CD14-positive monocyte (primary cell): Measurements from ENCODE around the gene OR2T27. TPM values are rescaled to one million over a fixed set of nuclear protein-coding genes. Genes with fewer than 3 reads are reported as not detected.
"Not testable (repeated sequence)": the region's sequence is repeated elsewhere in the genome, so short reads cannot be mapped to it uniquely, and the experiment has no call there.

ENCODE experiments used
- DNase-seq, 3 donors: peaks; one replicate each; pipeline ENCODE4 v3.0.0-alpha.2; 2011 to 2022
- H2AFZ ChIP-seq: 2 replicates; pipeline ENCODE4 v1.6.0; 2012; ENCODE audit warnings: mild to moderate bottlenecking, low read depth, low read length, inconsistent platforms; ENCODE audit not compliant: insufficient read depth, poor library complexity, severe bottlenecking
- H3K27ac ChIP-seq, 2 donors: 1 replicate in 1 of 2; 2 replicates in 1 of 2; pipeline ENCODE4 v1.5.1; 2012 to 2013; ENCODE audit warnings: low read length in 2 of 2, control low read depth in 1 of 2, inconsistent platforms in 1 of 2, low read depth in 1 of 2, mild to moderate bottlenecking in 1 of 2
- H3K27me3 ChIP-seq, 2 donors: one replicate each; pipeline versions ENCODE4 v1.6.0 to v1.6.1; 2011 to 2013; ENCODE audit warnings: low read length in 2 of 2; ENCODE audit not compliant: control insufficient read depth in 2 of 2, insufficient read depth in 2 of 2
- H3K36me3 ChIP-seq, 2 donors: replicated peaks in 1 of 2; 1 replicate in 1 of 2; 2 replicates in 1 of 2; pipeline versions ENCODE4 v1.5.1 to v1.6.1; 2012 to 2013; ENCODE audit warnings: low read length in 2 of 2, control low read depth in 1 of 2, inconsistent platforms in 1 of 2, mild to moderate bottlenecking in 1 of 2; ENCODE audit not compliant: insufficient read depth in 2 of 2, control insufficient read depth in 1 of 2
- H3K4me1 ChIP-seq, 2 donors: 1 replicate in 1 of 2; 2 replicates in 1 of 2; pipeline versions ENCODE4 v1.5.1 to v1.6.1; 2012 to 2013; ENCODE audit warnings: low read length in 2 of 2, control low read depth in 1 of 2, inconsistent platforms in 1 of 2, mild to moderate bottlenecking in 1 of 2, moderate library complexity in 1 of 2; ENCODE audit not compliant: insufficient read depth in 2 of 2, control insufficient read depth in 1 of 2
- H3K4me2 ChIP-seq: replicated peaks from 2 replicates; pipeline ENCODE3; 2012; ENCODE audit warnings: low read length, moderate library complexity, mild to moderate bottlenecking; ENCODE audit not compliant: poor library complexity, severe bottlenecking; ENCODE audit errors: extremely low read depth
- H3K4me3 ChIP-seq, 3 experiments: fragments of 200-600 bp in 1 of 3; sonication (generic) in 1 of 3; replicated peaks in 1 of 3; 1 replicate in 2 of 3; 2 replicates in 1 of 3; pipeline ENCODE4 v1.5.1; 2011 to 2013; ENCODE audit warnings: low read length in 3 of 3, mild to moderate bottlenecking in 3 of 3, control low read depth in 2 of 3, low read depth in 2 of 3, inconsistent platforms in 1 of 3, moderate library complexity in 1 of 3
- H3K79me2 ChIP-seq: 2 replicates; pipeline ENCODE4 v1.6.0; 2012; ENCODE audit warnings: mild to moderate bottlenecking, control low read depth, inconsistent platforms, low read length, moderate library complexity; ENCODE audit not compliant: insufficient read depth
- H3K9ac ChIP-seq: 2 replicates; pipeline ENCODE4 v1.6.0; 2017; ENCODE audit warnings: low read length, mild to moderate bottlenecking; ENCODE audit not compliant: insufficient read depth, poor library complexity, severe bottlenecking
- H3K9me3 ChIP-seq, 2 donors: replicated peaks in 1 of 2; 1 replicate in 1 of 2; 2 replicates in 1 of 2; pipeline versions ENCODE4 v1.5.1 to v1.6.1; 2012 to 2013; ENCODE audit warnings: low read length in 2 of 2, control low read depth in 1 of 2; ENCODE audit not compliant: control insufficient read depth in 1 of 2, insufficient read depth in 1 of 2
- H4K20me1 ChIP-seq: 2 replicates; pipeline ENCODE4 v1.6.0; 2012; ENCODE audit warnings: mild to moderate bottlenecking, low read length, control low read depth, moderate library complexity; ENCODE audit not compliant: insufficient read depth
- H3K27ac Mint-ChIP-seq, 7 donors: one replicate each; pipeline ENCODE4 v1.8.0; 2020; ENCODE audit warnings: mild to moderate bottlenecking in 7 of 7, mixed read lengths in 7 of 7, moderate library complexity in 6 of 7, inconsistent platforms in 2 of 7
- H3K27me3 Mint-ChIP-seq, 3 donors: one replicate each; pipeline ENCODE4 v1.8.0; 2021 to 2022; ENCODE audit warnings: low read depth in 3 of 3, mild to moderate bottlenecking in 3 of 3, mixed read lengths in 3 of 3, moderate library complexity in 3 of 3, inconsistent platforms in 1 of 3
- H3K36me3 Mint-ChIP-seq, 2 donors: one replicate each; pipeline ENCODE4 v1.8.0; 2020; ENCODE audit warnings: mixed read lengths in 2 of 2, inconsistent platforms in 1 of 2, mild to moderate bottlenecking in 1 of 2
- H3K4me1 Mint-ChIP-seq: one replicate; pipeline ENCODE4 v1.8.0; 2020; ENCODE audit warnings: mild to moderate bottlenecking, mixed read lengths
- H3K4me3 Mint-ChIP-seq, 2 donors: one replicate each; pipeline ENCODE4 v1.8.0; 2020; ENCODE audit warnings: mild to moderate bottlenecking in 2 of 2, mixed read lengths in 2 of 2, moderate library complexity in 1 of 2
- H3K9me3 Mint-ChIP-seq, 7 donors: one replicate each; pipeline ENCODE4 v1.8.0; 2020 to 2022; ENCODE audit warnings: mixed read lengths in 7 of 7, mild to moderate bottlenecking in 6 of 7, moderate library complexity in 6 of 7, inconsistent platforms in 2 of 7
- WGBS: methylation state at CpG from one replicate; pipeline ENCODE4 v1.1.5; 2013; ENCODE audit warnings: missing lambda C conversion rate; ENCODE audit not compliant: insufficient coverage; 5-methylcytosine and 5-hydroxymethylcytosine counted together
- intact Hi-C, 2 donors: fragments of 100-400 bp; cut with micrococcal nuclease; formaldehyde crosslinking; loops; one replicate each; pipeline versions ENCODE4 v1.15.0 to v1.15.1; 2023
- polyA minus RNA-seq: library from RNA; depleted of rRNA, polyadenylated mRNA; stranded (reverse); fragments of >200 nt; gene quantifications from 2 replicates; pipeline ENCODE4 v1.2.3, GENCODE V29; 2012
- polyA plus RNA-seq, 3 donors: library from polyadenylated mRNA; depleted of rRNA in 1 of 3; unstranded in 2 of 3; stranded (reverse) in 1 of 3; fragments of 300-500 nt in 2 of 3; fragments of >200 nt in 1 of 3; fragmentation: Illumina TruSeq in 2 of 3; gene quantifications; 1 replicate in 2 of 3; 2 replicates in 1 of 3; pipeline ENCODE4 v1.2.3, GENCODE V29; 2012 to 2021
- total RNA-seq, 12 experiments: library from RNA in 1 of 12; stranded (reverse) in 1 of 12; fragments of 120-200 nt in 1 of 12; gene quantifications; one replicate each; pipeline ENCODE4 v1.2.4 and lab custom pipeline; 2013 to 2026; ENCODE audit warnings: mixed read lengths in 6 of 12, inconsistent platforms in 1 of 12
- TF ChIP-seq, protein P1 (sequence below): fragments of 200-600 bp; IDR thresholded peaks from one replicate; pipeline ENCODE4 v1.8.0; 2022; ENCODE audit warnings: antibody characterized with exemption, mild to moderate bottlenecking

OR2T27 gene, protein sequence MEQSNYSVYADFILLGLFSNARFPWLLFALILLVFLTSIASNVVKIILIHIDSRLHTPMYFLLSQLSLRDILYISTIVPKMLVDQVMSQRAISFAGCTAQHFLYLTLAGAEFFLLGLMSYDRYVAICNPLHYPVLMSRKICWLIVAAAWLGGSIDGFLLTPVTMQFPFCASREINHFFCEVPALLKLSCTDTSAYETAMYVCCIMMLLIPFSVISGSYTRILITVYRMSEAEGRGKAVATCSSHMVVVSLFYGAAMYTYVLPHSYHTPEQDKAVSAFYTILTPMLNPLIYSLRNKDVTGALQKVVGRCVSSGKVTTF
- not detected for total RNA-seq (2013)
- polyA plus RNA-seq (not detected), polyA minus RNA-seq (not detected in 2 replicates), total RNA-seq (lab: John Stamatoyannopoulos, UW) (0 to 0.23 (median 0) reads per million in 11 experiments)

DNA sequence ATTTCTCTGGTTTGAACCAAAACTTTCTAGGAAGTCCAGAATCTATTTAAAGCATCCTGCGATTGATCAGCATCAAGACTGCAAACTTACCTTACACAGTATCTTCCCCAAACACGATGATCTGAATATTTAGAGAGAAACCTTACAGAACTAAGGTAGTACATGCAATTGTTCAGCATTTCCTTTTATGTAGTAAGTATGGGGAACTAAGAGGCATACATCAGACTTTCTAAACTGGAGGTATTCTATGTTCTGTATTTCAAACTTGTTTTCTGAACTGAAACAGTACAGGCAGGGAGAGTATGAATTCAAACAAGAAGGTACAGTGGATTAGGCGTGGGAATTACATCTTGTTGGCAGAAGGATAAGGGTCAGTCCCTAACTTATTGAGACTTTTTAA is at the start of gene OR2T27:
TSS of gene OR2T27 (minus strand) at position 175 of the 400 bp plus-strand sequence. CDS start 4,644 bp downstream, outside the sequence.
- H3K27me3 Mint-ChIP-seq, H3K27ac ChIP-seq, intact Hi-C loops: not testable (repeated sequence)

DNA sequence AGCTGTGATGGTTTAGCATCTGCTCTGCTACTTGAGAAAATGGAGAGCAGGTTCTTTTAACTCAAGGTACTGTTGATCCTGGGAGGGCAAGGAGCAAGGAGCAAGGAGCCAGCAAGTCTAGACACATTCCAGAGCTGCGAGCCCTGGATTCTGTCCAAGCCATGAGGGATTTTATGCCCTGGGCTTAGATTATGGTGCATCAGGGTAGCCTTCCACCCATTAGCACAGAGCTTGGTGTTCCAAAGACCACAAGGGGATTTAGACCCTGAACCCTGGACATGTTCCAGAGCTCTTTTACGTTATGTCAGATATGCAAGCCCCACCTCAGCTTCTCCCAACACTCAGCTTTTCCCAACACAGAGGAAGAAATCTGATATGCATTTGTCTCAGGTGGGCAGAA is 49.3 kb upstream of the OR2T27 start:
- no peak for DNase-seq
- Histone ChIP-seq H3K9me3 (no peaks in the 10 kb centered on the region), H3K79me2 (no peaks in the 10 kb centered on the region), H3K27me3 (no peaks in the 10 kb centered on the region), H3K4me2 (no peak overlapping the region), H3K4me1 (peaks cover 20 to 31% of the 10 kb centered on the region in 2 donors), H3K27ac (no peak overlapping the region), H3K36me3 (no peaks in the 10 kb centered on the region), H3K4me3 (no peak overlapping the region), H3K9ac (no peak overlapping the region), H4K20me1 (no peaks in the 10 kb centered on the region), H2AFZ (peak overlapping the region; percentile 11)
- Mint-ChIP-seq H3K4me1 (peaks cover 28% of the 10 kb centered on the region), H3K27me3 (peaks cover 0 to 4% (median 1%) of the 10 kb centered on the region in 3 donors), H3K27ac (peak overlapping the region in 1 of 7 donors; percentile 34), H3K36me3 (no peaks in the 10 kb centered on the region), H3K4me3 (no peak overlapping the region), H3K9me3 (no peaks in the 10 kb centered on the region)
- WGBS, result 83% methylated on average over 1 of the region's 2 CpGs
- intact Hi-C loops, result loop anchor here in 1 of 2 donors (5.0 kb wide), 1 partner anchor 103 kb away; no protein-coding TSS in a partner anchor
- TF ChIP-seq, protein P1, sequence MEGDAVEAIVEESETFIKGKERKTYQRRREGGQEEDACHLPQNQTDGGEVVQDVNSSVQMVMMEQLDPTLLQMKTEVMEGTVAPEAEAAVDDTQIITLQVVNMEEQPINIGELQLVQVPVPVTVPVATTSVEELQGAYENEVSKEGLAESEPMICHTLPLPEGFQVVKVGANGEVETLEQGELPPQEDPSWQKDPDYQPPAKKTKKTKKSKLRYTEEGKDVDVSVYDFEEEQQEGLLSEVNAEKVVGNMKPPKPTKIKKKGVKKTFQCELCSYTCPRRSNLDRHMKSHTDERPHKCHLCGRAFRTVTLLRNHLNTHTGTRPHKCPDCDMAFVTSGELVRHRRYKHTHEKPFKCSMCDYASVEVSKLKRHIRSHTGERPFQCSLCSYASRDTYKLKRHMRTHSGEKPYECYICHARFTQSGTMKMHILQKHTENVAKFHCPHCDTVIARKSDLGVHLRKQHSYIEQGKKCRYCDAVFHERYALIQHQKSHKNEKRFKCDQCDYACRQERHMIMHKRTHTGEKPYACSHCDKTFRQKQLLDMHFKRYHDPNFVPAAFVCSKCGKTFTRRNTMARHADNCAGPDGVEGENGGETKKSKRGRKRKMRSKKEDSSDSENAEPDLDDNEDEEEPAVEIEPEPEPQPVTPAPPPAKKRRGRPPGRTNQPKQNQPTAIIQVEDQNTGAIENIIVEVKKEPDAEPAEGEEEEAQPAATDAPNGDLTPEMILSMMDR, result no peak

More for the DNA sequence above, at the start of gene OR2T27:
- not testable (repeated sequence) for H2AFZ ChIP-seq, H3K9me3 Mint-ChIP-seq, H3K79me2 ChIP-seq, H3K4me3 Mint-ChIP-seq, H3K4me1 ChIP-seq, H3K4me2 ChIP-seq, H3K4me1 Mint-ChIP-seq, H3K27ac Mint-ChIP-seq, H3K9me3 ChIP-seq, H3K4me3 ChIP-seq, H4K20me1 ChIP-seq, DNase-seq, H3K36me3 ChIP-seq, H3K36me3 Mint-ChIP-seq, H3K27me3 ChIP-seq, H3K9ac ChIP-seq
- WGBS, result no CpG with 5 or more reads among the region's 3 CpGs
